H9 (cell line): ENCODE measurements around the gene ZNF205. TPM values are rescaled to one million over a fixed set of nuclear protein-coding genes. Genes with fewer than 3 reads are reported as not detected.

Experiments used
- DNase-seq: peaks from one replicate; pipeline ENCODE4 v3.0.0-alpha.2; 2017
- H2AFZ ChIP-seq: one replicate; pipeline ENCODE4 v1.6.1; 2013; ENCODE audit warnings: mild to moderate bottlenecking, low read length, control low read depth, moderate library complexity
- H2AK5ac ChIP-seq: 2 replicates; pipeline ENCODE4 v1.6.1; 2013; ENCODE audit warnings: low read length, control low read depth, mixed read lengths; ENCODE audit not compliant: insufficient read length
- H2BK120ac ChIP-seq: one replicate; pipeline ENCODE4 v1.6.1; 2013; ENCODE audit warnings: low read depth, mild to moderate bottlenecking, low read length, control low read depth, inconsistent platforms; ENCODE audit not compliant: poor library complexity, severe bottlenecking
- H2BK12ac ChIP-seq: 2 replicates; pipeline ENCODE4 v1.6.1; 2013; ENCODE audit warnings: low read length, control low read depth, mixed read lengths, low read depth; ENCODE audit not compliant: insufficient read length
- H2BK15ac ChIP-seq: 2 replicates; pipeline ENCODE4 v1.6.1; 2013; ENCODE audit warnings: low read depth, low read length, control low read depth
- H2BK20ac ChIP-seq: one replicate; pipeline ENCODE4 v1.6.1; 2013; ENCODE audit warnings: low read depth, mild to moderate bottlenecking, low read length, control low read depth, inconsistent platforms; ENCODE audit not compliant: poor library complexity, severe bottlenecking
- H2BK5ac ChIP-seq: 2 replicates; pipeline ENCODE4 v1.6.1; 2013; ENCODE audit warnings: low read length, control low read depth, mixed read lengths; ENCODE audit not compliant: insufficient read length
- H3K14ac ChIP-seq: 2 replicates; pipeline ENCODE4 v1.6.1; 2013; ENCODE audit warnings: low read length, control low read depth; ENCODE audit not compliant: insufficient read depth
- H3K18ac ChIP-seq: 2 replicates; pipeline ENCODE4 v1.6.1; 2013; ENCODE audit warnings: low read depth, mild to moderate bottlenecking, mixed read lengths, low read length, control low read depth; ENCODE audit not compliant: insufficient read length
- H3K23ac ChIP-seq: 2 replicates; pipeline ENCODE4 v1.6.1; 2013; ENCODE audit warnings: low read length, control low read depth, mixed read lengths, low read depth; ENCODE audit not compliant: insufficient read length
- H3K23me2 ChIP-seq: 2 replicates; pipeline ENCODE4 v1.6.1; 2013; ENCODE audit warnings: low read depth, mild to moderate bottlenecking, mixed read lengths, low read length, control low read depth; ENCODE audit not compliant: insufficient read length, poor library complexity, severe bottlenecking
- H3K27ac ChIP-seq: 2 replicates; pipeline ENCODE4 v1.5.1; 2013; ENCODE audit warnings: low read length, control low read depth, mixed read lengths, low read depth; ENCODE audit not compliant: insufficient read length
- H3K27me3 ChIP-seq: 2 replicates; pipeline ENCODE4 v1.6.1; 2013; ENCODE audit warnings: low read length, control low read depth, inconsistent platforms; ENCODE audit not compliant: insufficient read depth
- H3K4ac ChIP-seq: 2 replicates; pipeline ENCODE4 v1.6.1; 2013; ENCODE audit warnings: low read depth, mild to moderate bottlenecking, control low read depth, inconsistent platforms, low read length, moderate library complexity
- H3K4me1 ChIP-seq: 2 replicates; pipeline ENCODE4 v1.6.1; 2013; ENCODE audit warnings: low read length, control low read depth, inconsistent platforms; ENCODE audit not compliant: insufficient read depth
- H3K4me2 ChIP-seq: 2 replicates; pipeline ENCODE4 v1.6.1; 2013; ENCODE audit warnings: low read length, control low read depth, mixed read lengths; ENCODE audit not compliant: insufficient read length, insufficient read depth
- H3K56ac ChIP-seq: 2 replicates; pipeline ENCODE4 v1.6.1; 2013; ENCODE audit warnings: low read depth, mild to moderate bottlenecking, mixed read lengths, low read length, control low read depth; ENCODE audit not compliant: insufficient read length
- H3K79me1 ChIP-seq: 2 replicates; pipeline ENCODE4 v1.6.1; 2013; ENCODE audit warnings: low read depth, mild to moderate bottlenecking, moderate library complexity, low read length, control low read depth, inconsistent platforms; ENCODE audit not compliant: insufficient read depth, poor library complexity, severe bottlenecking
- H3K79me2 ChIP-seq: 2 replicates; pipeline ENCODE4 v1.6.1; 2013; ENCODE audit warnings: low read length, control low read depth, inconsistent platforms; ENCODE audit not compliant: insufficient read depth
- H3K9ac ChIP-seq: 2 replicates; pipeline ENCODE4 v1.6.1; 2013; ENCODE audit warnings: low read length, control low read depth, mixed read lengths; ENCODE audit not compliant: insufficient read length; ENCODE audit errors: extremely low read depth
- H3K9me3 ChIP-seq: one replicate; pipeline ENCODE4 v1.6.1; 2013; ENCODE audit warnings: low read depth, low read length, inconsistent platforms; ENCODE audit not compliant: control insufficient read depth
- H3T11ph ChIP-seq: one replicate; pipeline ENCODE4 v1.6.1; 2013; ENCODE audit warnings: mild to moderate bottlenecking, low read length, control low read depth, inconsistent platforms
- H4K20me1 ChIP-seq: one replicate; pipeline ENCODE4 v1.6.1; 2013; ENCODE audit not compliant: control insufficient read depth, insufficient read length, insufficient read depth
- H4K5ac ChIP-seq: 2 replicates; pipeline ENCODE4 v1.6.1; 2013; ENCODE audit warnings: low read depth, mild to moderate bottlenecking, mixed read lengths, low read length, control low read depth; ENCODE audit not compliant: insufficient read length
- H4K8ac ChIP-seq: replicated peaks from 2 replicates; pipeline ENCODE4 v1.6.1; 2013; ENCODE audit warnings: low read length, control low read depth, mixed read lengths, low read depth; ENCODE audit not compliant: insufficient read length
- H4K91ac ChIP-seq: 2 replicates; pipeline ENCODE4 v1.6.1; 2013; ENCODE audit warnings: low read depth, mild to moderate bottlenecking, moderate library complexity, mixed read lengths, low read length, control low read depth; ENCODE audit not compliant: insufficient read length
- H3K27ac Mint-ChIP-seq, 3 experiments: 2 replicates in 2 of 3; 3 replicates in 1 of 3; pipeline ENCODE4 v1.8.0; 2020 to 2021; ENCODE audit warnings: mixed read lengths in 3 of 3, mild to moderate bottlenecking in 1 of 3, moderate library complexity in 1 of 3
- H3K27me3 Mint-ChIP-seq: 2 replicates; pipeline ENCODE4 v1.8.0; 2021; ENCODE audit warnings: low read depth, mild to moderate bottlenecking, moderate library complexity, mixed read lengths
- H3K36me3 Mint-ChIP-seq, 3 experiments: 2 replicates in 2 of 3; 3 replicates in 1 of 3; pipeline ENCODE4 v1.8.0; 2020 to 2021; ENCODE audit warnings: low read depth in 3 of 3, mixed read lengths in 3 of 3; ENCODE audit not compliant: insufficient read depth in 1 of 3
- H3K4me1 Mint-ChIP-seq, 2 experiments: 2 replicates each; pipeline ENCODE4 v1.8.0; 2020; ENCODE audit warnings: mixed read lengths in 2 of 2
- H3K4me3 Mint-ChIP-seq, 2 experiments: 2 replicates in 1 of 2; 3 replicates in 1 of 2; pipeline ENCODE4 v1.8.0; 2020 to 2021; ENCODE audit warnings: mild to moderate bottlenecking in 2 of 2, mixed read lengths in 2 of 2, moderate library complexity in 1 of 2
- H3K9me3 Mint-ChIP-seq, 2 experiments: 2 replicates in 1 of 2; 3 replicates in 1 of 2; pipeline ENCODE4 v1.8.0; 2020; ENCODE audit warnings: mild to moderate bottlenecking in 2 of 2, mixed read lengths in 2 of 2, moderate library complexity in 1 of 2
- WGBS: extraction: QIAGEN DNeasy Blood & Tissue Kit; methylation state at CpG from one replicate; pipeline ENCODE4 v1.1.7; 2013; ENCODE audit warnings: missing lambda C conversion rate, low lambda C conversion rate, mixed read lengths; ENCODE audit not compliant: insufficient read length; ENCODE audit errors: extremely low coverage; 5-methylcytosine and 5-hydroxymethylcytosine counted together
- total RNA-seq: library from RNA; stranded (reverse); gene quantifications from 2 replicates; pipeline ENCODE4 v1.2.1, GENCODE V29; 2021
- TF ChIP-seq, protein P1 (sequence below): fragments of 200-600 bp; sonication (generic); conservative IDR thresholded peaks from 3 replicates; pipeline ENCODE4 v1.8.0; 2021; ENCODE audit warnings: antibody characterized with exemption, mild to moderate bottlenecking

ZNF205 gene
- total RNA-seq, 1 experiment from 2014 or later: 16.8 TPM

- H4K8ac ChIP-seq: no peak overlapping the region
Measured at GRCh38 chr16:3115003-3115402, 2.6 kb downstream of the ZNF205 start.

More at GRCh38 chr16:3115003-3115402, 2.6 kb downstream of the ZNF205 start:
- H4K20me1 ChIP-seq: no peaks in the 10 kb centered on the region
- H3K4me2 ChIP-seq: no peak overlapping the region
- H3K79me1 ChIP-seq: peaks cover 2% of the 10 kb centered on the region
- H3K4ac ChIP-seq: no peak overlapping the region
- no peaks in the 10 kb centered on the region for H3K9me3 Mint-ChIP-seq
- no peaks in the 10 kb centered on the region for H3K4me1 ChIP-seq
- no peak overlapping the region for H2AFZ ChIP-seq
- no peak overlapping the region for H3K23ac ChIP-seq
- H3T11ph ChIP-seq: no peak overlapping the region
- H2BK5ac ChIP-seq: no peak overlapping the region
- H3K9me3 ChIP-seq: no peaks in the 10 kb centered on the region
- H3K27ac Mint-ChIP-seq: 0 out of 7 replicates have a peak overlapping the region, but pooled peaks of 1 of the 3 experiments have one; percentile 5
- TF ChIP-seq, protein P1, sequence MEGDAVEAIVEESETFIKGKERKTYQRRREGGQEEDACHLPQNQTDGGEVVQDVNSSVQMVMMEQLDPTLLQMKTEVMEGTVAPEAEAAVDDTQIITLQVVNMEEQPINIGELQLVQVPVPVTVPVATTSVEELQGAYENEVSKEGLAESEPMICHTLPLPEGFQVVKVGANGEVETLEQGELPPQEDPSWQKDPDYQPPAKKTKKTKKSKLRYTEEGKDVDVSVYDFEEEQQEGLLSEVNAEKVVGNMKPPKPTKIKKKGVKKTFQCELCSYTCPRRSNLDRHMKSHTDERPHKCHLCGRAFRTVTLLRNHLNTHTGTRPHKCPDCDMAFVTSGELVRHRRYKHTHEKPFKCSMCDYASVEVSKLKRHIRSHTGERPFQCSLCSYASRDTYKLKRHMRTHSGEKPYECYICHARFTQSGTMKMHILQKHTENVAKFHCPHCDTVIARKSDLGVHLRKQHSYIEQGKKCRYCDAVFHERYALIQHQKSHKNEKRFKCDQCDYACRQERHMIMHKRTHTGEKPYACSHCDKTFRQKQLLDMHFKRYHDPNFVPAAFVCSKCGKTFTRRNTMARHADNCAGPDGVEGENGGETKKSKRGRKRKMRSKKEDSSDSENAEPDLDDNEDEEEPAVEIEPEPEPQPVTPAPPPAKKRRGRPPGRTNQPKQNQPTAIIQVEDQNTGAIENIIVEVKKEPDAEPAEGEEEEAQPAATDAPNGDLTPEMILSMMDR: no peak
- H3K9ac ChIP-seq: no peak overlapping the region
- H3K4me3 Mint-ChIP-seq: peak overlapping the region in 1 of 2 experiments; percentile 62; a peak in 1 of 5 replicates
- no CpG with 5 or more reads among the region's 12 CpGs for WGBS
- no peak overlapping the region for H2BK15ac ChIP-seq
- DNase-seq: no peak
- H4K5ac ChIP-seq: no peak overlapping the region
- H2BK20ac ChIP-seq: no peak overlapping the region
- no peak overlapping the region for H3K27ac ChIP-seq
- H2BK12ac ChIP-seq: no peak overlapping the region
- H3K56ac ChIP-seq: no peak overlapping the region
- no peak overlapping the region for H3K14ac ChIP-seq
- no peak overlapping the region for H3K18ac ChIP-seq
- no peak overlapping the region for H2AK5ac ChIP-seq
- H3K27me3 Mint-ChIP-seq: no peaks in the 10 kb centered on the region
- peaks cover 9% of the 10 kb centered on the region for H3K23me2 ChIP-seq
- no peak overlapping the region for H2BK120ac ChIP-seq
- H3K4me1 Mint-ChIP-seq: peaks cover 16 to 20% of the 10 kb centered on the region in 2 experiments
- H3K36me3 Mint-ChIP-seq: peaks cover 14 to 37% (median 30%) of the 10 kb centered on the region in 3 experiments
- H3K27me3 ChIP-seq: no peaks in the 10 kb centered on the region
- no peaks in the 10 kb centered on the region; the same call in 1 of the 2 replicates for H3K79me2 ChIP-seq
- H4K91ac ChIP-seq: no peak overlapping the region
